Natural killer cell (primary cell): ENCODE results near the gene ATP6V1E1. TPM values are rescaled to one million over a fixed set of nuclear protein-coding genes. Genes with fewer than 3 reads are reported as not detected.

Source experiments
- ATAC-seq, 3 donors: fragments of 150-1000 bp in 2 of 3; fragments of 200-7000 bp in 1 of 3; cut with Tn5 transposase; 1 replicate in 1 of 3; 2 replicates in 2 of 3; pipeline ENCODE4 v1.10.0; 2021; ENCODE audit warnings: mild to moderate bottlenecking in 2 of 3, moderate library complexity in 2 of 3
- DNase-seq, 2 donors: peaks; one replicate each; pipeline versions ENCODE4 v3.0.0 to v3.0.0-alpha.2; 2013 to 2021; ENCODE audit warnings: mixed read lengths in 1 of 2
- H3K27ac ChIP-seq: one replicate; pipeline ENCODE4 v1.5.1; 2013; ENCODE audit warnings: mild to moderate bottlenecking, low read length
- H3K27me3 ChIP-seq: one replicate; pipeline ENCODE4 v1.6.1; 2013; ENCODE audit warnings: low read length; ENCODE audit not compliant: control insufficient read depth, insufficient read depth
- H3K36me3 ChIP-seq: one replicate; pipeline ENCODE4 v1.6.1; 2013; ENCODE audit warnings: low read length; ENCODE audit not compliant: control insufficient read depth, insufficient read depth
- H3K4me1 ChIP-seq: one replicate; pipeline ENCODE4 v1.6.1; 2013; ENCODE audit warnings: low read length; ENCODE audit not compliant: control insufficient read depth, insufficient read depth
- H3K4me3 ChIP-seq: one replicate; pipeline ENCODE4 v1.5.1; 2013; ENCODE audit warnings: low read length
- H3K9me3 ChIP-seq: one replicate; pipeline ENCODE4 v1.6.1; 2013; ENCODE audit warnings: low read length; ENCODE audit not compliant: control insufficient read depth, insufficient read depth
- H3K27ac Mint-ChIP-seq, 2 donors: one replicate each; pipeline ENCODE4 v1.8.0; 2022; ENCODE audit warnings: mild to moderate bottlenecking in 2 of 2, mixed read lengths in 2 of 2, moderate library complexity in 1 of 2
- H3K27me3 Mint-ChIP-seq, 2 donors: one replicate each; pipeline ENCODE4 v1.8.0; 2022; ENCODE audit warnings: low read depth in 2 of 2, mixed read lengths in 2 of 2
- H3K36me3 Mint-ChIP-seq: one replicate; pipeline ENCODE4 v1.8.0; 2022; ENCODE audit warnings: mixed read lengths
- H3K4me1 Mint-ChIP-seq, 2 donors: one replicate each; pipeline ENCODE4 v1.8.0; 2022; ENCODE audit warnings: mixed read lengths in 2 of 2
- H3K4me3 Mint-ChIP-seq: one replicate; pipeline ENCODE4 v1.8.0; 2022; ENCODE audit warnings: mild to moderate bottlenecking, moderate library complexity, mixed read lengths
- H3K9me3 Mint-ChIP-seq, 2 donors: one replicate each; pipeline ENCODE4 v1.8.0; 2022; ENCODE audit warnings: mixed read lengths in 2 of 2
- WGBS: methylation state at CpG from one replicate; pipeline ENCODE4 v1.1.7; 2013; ENCODE audit warnings: missing lambda C conversion rate; ENCODE audit not compliant: insufficient coverage; 5-methylcytosine and 5-hydroxymethylcytosine counted together
- intact Hi-C: fragments of 100-400 bp; cut with micrococcal nuclease; formaldehyde crosslinking; loops from one replicate; pipeline ENCODE4 v1.14.2; 2022
- total RNA-seq, 4 donors: library from RNA; stranded (reverse); fragments of 120-200 nt in 1 of 4; gene quantifications; one replicate each; pipeline versions ENCODE4 v1.2.3 to v1.2.4, GENCODE V29; 2013 to 2022
- TF ChIP-seq, protein P1 (sequence below): fragments of 200-600 bp; IDR thresholded peaks from one replicate; pipeline ENCODE4 v1.8.0; 2022; ENCODE audit warnings: antibody characterized with exemption

The ATP6V1E1 gene
- 10 to 100 TPM; 75.8 to 79.8 (median 76.4) TPM for total RNA-seq
- 111 TPM for total RNA-seq (2013)

DNA sequence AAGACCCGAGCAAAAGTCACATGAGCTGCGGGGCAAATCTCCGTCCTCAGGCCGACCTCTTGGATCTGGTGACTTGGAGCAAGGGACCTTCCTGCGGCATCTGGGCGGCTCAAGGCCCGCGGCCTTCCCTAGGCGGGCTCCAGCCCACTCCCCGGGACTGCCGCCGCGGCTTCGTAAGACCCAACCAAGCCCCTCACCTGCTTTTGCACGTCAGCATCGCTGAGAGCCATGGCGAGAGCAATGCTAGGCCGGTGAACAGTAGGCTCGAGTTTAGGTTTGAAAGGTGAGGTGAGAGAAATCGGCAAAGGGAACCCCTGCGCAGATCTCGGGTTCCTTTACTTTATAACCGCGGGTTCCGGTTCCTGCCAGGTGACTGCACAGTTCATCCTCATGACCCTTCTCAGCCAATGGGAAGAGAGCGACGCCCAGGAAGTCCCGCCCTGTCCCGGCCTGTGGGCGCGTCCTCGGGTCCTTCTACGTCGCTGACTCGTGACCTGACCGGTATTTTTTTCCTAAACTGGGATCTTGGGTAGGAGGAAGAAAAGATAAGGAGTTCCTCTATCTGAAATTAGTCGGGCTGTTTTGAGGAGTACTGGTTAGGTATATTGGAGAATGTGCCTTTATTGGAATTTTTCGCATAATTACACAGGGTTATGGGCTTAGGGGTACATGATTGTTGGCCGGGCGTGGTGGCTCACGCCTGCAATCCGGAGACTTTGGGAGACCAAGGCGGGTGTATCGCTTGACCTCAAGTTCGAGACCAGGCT lies at the start of gene ATP6V1E1:
Gene ATP6V1E1, minus strand, starts transcription at position 344 of the 767 bp plus-strand sequence. Its CDS starts 114 bp downstream, at position 230.
- Mint-ChIP-seq H3K9me3 (no peaks in the 10 kb centered on the region), H3K4me1 (peaks cover 10 to 19% of the 10 kb centered on the region in 2 donors), H3K27ac (peak within 1 kb of the TSS; percentile 94 to 99), H3K4me3 (peak within 1 kb of the TSS; percentile 96), H3K36me3 (no peaks in the 10 kb centered on the region), H3K27me3 (no peaks in the 10 kb centered on the region)
- intact Hi-C loops = loop anchor here (1.0 to 2.0 kb wide), 2 partner anchors 10 to 448 kb away; partner anchors contain the start of genes BCL2L13 and PEX26
- TF ChIP-seq, protein P1, sequence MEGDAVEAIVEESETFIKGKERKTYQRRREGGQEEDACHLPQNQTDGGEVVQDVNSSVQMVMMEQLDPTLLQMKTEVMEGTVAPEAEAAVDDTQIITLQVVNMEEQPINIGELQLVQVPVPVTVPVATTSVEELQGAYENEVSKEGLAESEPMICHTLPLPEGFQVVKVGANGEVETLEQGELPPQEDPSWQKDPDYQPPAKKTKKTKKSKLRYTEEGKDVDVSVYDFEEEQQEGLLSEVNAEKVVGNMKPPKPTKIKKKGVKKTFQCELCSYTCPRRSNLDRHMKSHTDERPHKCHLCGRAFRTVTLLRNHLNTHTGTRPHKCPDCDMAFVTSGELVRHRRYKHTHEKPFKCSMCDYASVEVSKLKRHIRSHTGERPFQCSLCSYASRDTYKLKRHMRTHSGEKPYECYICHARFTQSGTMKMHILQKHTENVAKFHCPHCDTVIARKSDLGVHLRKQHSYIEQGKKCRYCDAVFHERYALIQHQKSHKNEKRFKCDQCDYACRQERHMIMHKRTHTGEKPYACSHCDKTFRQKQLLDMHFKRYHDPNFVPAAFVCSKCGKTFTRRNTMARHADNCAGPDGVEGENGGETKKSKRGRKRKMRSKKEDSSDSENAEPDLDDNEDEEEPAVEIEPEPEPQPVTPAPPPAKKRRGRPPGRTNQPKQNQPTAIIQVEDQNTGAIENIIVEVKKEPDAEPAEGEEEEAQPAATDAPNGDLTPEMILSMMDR = no peak
- peak within 1 kb of the TSS; percentile 81 for H3K4me3 ChIP-seq
- H3K27me3 ChIP-seq = no peaks in the 10 kb centered on the region
- H3K4me1 ChIP-seq = peaks cover 23% of the 10 kb centered on the region
- ATAC-seq (peak; percentile 99 to 100 (median 100)), DNase-seq (peak; percentile 97)
- peak within 1 kb of the TSS; percentile 82 for H3K27ac ChIP-seq
- no peaks in the 10 kb centered on the region for H3K9me3 ChIP-seq
- under 1% methylated on average over 45 of the region's 45 CpGs for WGBS
- peaks cover 4% of the 10 kb centered on the region for H3K36me3 ChIP-seq

DNA sequence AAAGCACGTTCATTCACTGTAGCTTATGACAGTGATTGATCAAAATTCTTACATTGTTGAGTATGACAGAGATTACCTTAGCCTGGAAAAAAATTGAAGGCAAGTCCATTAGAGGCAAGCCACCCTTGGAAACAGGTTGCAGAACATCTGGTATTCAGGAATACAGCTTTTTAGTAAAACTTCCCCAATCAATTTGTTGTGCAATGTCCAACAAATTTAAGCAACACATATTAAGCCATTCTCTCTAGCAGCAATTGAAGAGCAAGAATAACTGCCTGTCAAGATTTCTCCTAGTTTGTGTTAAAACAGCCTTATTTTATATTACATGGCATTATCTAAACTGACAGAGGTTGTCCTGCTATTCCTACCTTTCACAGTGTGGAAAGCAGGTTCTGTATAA lies 47.0 kb upstream of the ATP6V1E1 start:
- intact Hi-C loops = no loop called here
- Mint-ChIP-seq H3K4me3 (no peak overlapping the region), H3K27ac (no peak overlapping the region), H3K27me3 (no peaks in the 10 kb centered on the region), H3K9me3 (no peaks in the 10 kb centered on the region), H3K36me3 (no peaks in the 10 kb centered on the region), H3K4me1 (peaks cover 8 to 12% of the 10 kb centered on the region in 2 donors)
- Histone ChIP-seq H3K9me3 (no peaks in the 10 kb centered on the region), H3K4me3 (no peak overlapping the region), H3K27me3 (no peaks in the 10 kb centered on the region), H3K27ac (no peak overlapping the region), H3K4me1 (no peaks in the 10 kb centered on the region), H3K36me3 (peaks cover 3% of the 10 kb centered on the region)
- TF ChIP-seq, protein P1 = no peak
- 91% methylated on average over 1 of the region's 1 CpG for WGBS
- ATAC-seq = no peak
- DNase-seq = no peak

DNA sequence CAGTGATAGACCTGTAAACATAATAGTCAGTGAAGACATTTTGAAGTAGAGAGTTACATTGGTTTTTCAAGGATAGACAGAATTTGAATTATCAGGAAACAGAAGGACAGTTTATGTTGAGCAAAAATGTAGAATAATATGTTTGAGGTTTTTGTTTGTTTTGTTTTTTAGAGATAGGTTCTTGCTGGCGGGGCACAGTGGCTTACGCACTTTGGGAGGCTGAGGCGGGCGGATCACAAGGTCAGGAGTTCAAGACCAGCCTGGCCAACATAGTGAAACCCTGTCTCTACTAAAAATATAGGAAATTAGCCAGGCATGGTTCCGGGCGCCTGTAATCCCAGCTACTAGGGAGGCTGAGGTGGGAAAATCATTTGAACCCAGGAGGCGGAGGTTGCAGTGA lies 45.6 kb upstream of the ATP6V1E1 start:
- H3K4me3 ChIP-seq = no peak overlapping the region
- no peaks in the 10 kb centered on the region for H3K9me3 ChIP-seq
- peaks cover 6 to 10% of the 10 kb centered on the region in 2 donors for H3K4me1 Mint-ChIP-seq
- H3K27ac Mint-ChIP-seq = no peak overlapping the region
- H3K4me3 Mint-ChIP-seq = no peak overlapping the region
- 95% methylated on average over 5 of the region's 7 CpGs for WGBS
- ATAC-seq (no peak), DNase-seq (no peak)
- peaks cover 5% of the 10 kb centered on the region for H3K36me3 ChIP-seq
- no peaks in the 10 kb centered on the region for H3K27me3 ChIP-seq
- TF ChIP-seq, protein P1 = no peak
- H3K27me3 Mint-ChIP-seq = no peaks in the 10 kb centered on the region
- no peaks in the 10 kb centered on the region for H3K9me3 Mint-ChIP-seq
- no peaks in the 10 kb centered on the region for H3K4me1 ChIP-seq
- H3K36me3 Mint-ChIP-seq = no peaks in the 10 kb centered on the region
- intact Hi-C loops = no loop called here
- no peak overlapping the region for H3K27ac ChIP-seq
